Mononuclear cell (primary cell): ENCODE measurements around the gene CHST12. TPM values are rescaled to one million over a fixed set of nuclear protein-coding genes. Genes with fewer than 3 reads are reported as not detected.

ENCODE experiments used
- H3K27me3 ChIP-seq: 2 replicates; pipeline ENCODE4 v1.6.0; 2011; ENCODE audit warnings: low read length, control low read depth; ENCODE audit not compliant: insufficient read depth
- H3K4me1 ChIP-seq: 2 replicates; pipeline ENCODE4 v1.5.1; 2011; ENCODE audit warnings: mild to moderate bottlenecking, low read length, control low read depth; ENCODE audit not compliant: insufficient read depth
- H3K4me3 ChIP-seq: 2 replicates; pipeline ENCODE4 v1.5.1; 2011; ENCODE audit warnings: mild to moderate bottlenecking, low read length, moderate library complexity
- H3K9me3 ChIP-seq: 2 replicates; pipeline ENCODE4 v1.5.1; 2011; ENCODE audit warnings: low read depth, mild to moderate bottlenecking, control low read depth, low read length
- total RNA-seq: library from RNA; depleted of rRNA; stranded (reverse); fragments of >200 nt; gene quantifications from one replicate; pipeline ENCODE4 v1.2.3, GENCODE V29; 2012

CHST12 gene
- total RNA-seq, 1 donor = 3.0 TPM

- no peaks in the 10 kb centered on the region for H3K27me3 ChIP-seq
- peaks cover 13% of the 10 kb centered on the region for H3K4me1 ChIP-seq
- H3K9me3 ChIP-seq = no peaks in the 10 kb centered on the region
- no peak overlapping the region for H3K4me3 ChIP-seq
These were observed 75.0 kb downstream of the CHST12 start for GRCh38 chr7:2478399-2478785.

- no peaks in the 10 kb centered on the region for H3K9me3 ChIP-seq
- H3K27me3 ChIP-seq = no peaks in the 10 kb centered on the region
- peaks cover 13% of the 10 kb centered on the region for H3K4me1 ChIP-seq
- no peak overlapping the region for H3K4me3 ChIP-seq
These were observed 75.4 kb downstream of the CHST12 start for GRCh38 chr7:2478800-2479199.

GRCh38 chr7:2479276-2480069, 76.1 kb downstream of the CHST12 start:
- Histone ChIP-seq H3K4me1 (peaks cover 13% of the 10 kb centered on the region), H3K9me3 (no peaks in the 10 kb centered on the region), H3K27me3 (no peaks in the 10 kb centered on the region), H3K4me3 (no peak overlapping the region)

- Histone ChIP-seq H3K27me3 (no peaks in the 10 kb centered on the region), H3K4me3 (no peak overlapping the region), H3K9me3 (no peaks in the 10 kb centered on the region), H3K4me1 (peaks cover 13% of the 10 kb centered on the region)
These were observed 76.6 kb downstream of the CHST12 start for GRCh38 chr7:2480070-2480408.

GRCh38 chr7:2481195-2481594, 77.8 kb downstream of the CHST12 start:
- peaks cover 13% of the 10 kb centered on the region for H3K4me1 ChIP-seq
- no peak overlapping the region for H3K4me3 ChIP-seq
- H3K9me3 ChIP-seq = no peaks in the 10 kb centered on the region
- H3K27me3 ChIP-seq = no peaks in the 10 kb centered on the region

GRCh38 chr7:2482725-2483451, 79.5 kb downstream of the CHST12 start:
- H3K4me3 ChIP-seq = no peak overlapping the region
- peaks cover 5% of the 10 kb centered on the region for H3K4me1 ChIP-seq
- H3K27me3 ChIP-seq = no peaks in the 10 kb centered on the region
- no peaks in the 10 kb centered on the region for H3K9me3 ChIP-seq

- Histone ChIP-seq H3K4me1 (no peaks in the 10 kb centered on the region), H3K9me3 (no peaks in the 10 kb centered on the region), H3K27me3 (no peaks in the 10 kb centered on the region), H3K4me3 (no peak overlapping the region)
These were observed 80.1 kb downstream of the CHST12 start for GRCh38 chr7:2483494-2483893.

GRCh38 chr7:2484868-2485267, 81.5 kb downstream of the CHST12 start:
- Histone ChIP-seq H3K4me3 (no peak overlapping the region), H3K4me1 (no peaks in the 10 kb centered on the region), H3K27me3 (no peaks in the 10 kb centered on the region), H3K9me3 (no peaks in the 10 kb centered on the region)

GRCh38 chr7:2487586-2488271, 84.3 kb downstream of the CHST12 start:
- no peaks in the 10 kb centered on the region for H3K9me3 ChIP-seq
- H3K27me3 ChIP-seq = no peaks in the 10 kb centered on the region
- H3K4me1 ChIP-seq = no peaks in the 10 kb centered on the region
- no peak overlapping the region for H3K4me3 ChIP-seq

- Histone ChIP-seq H3K4me1 (no peaks in the 10 kb centered on the region), H3K27me3 (no peaks in the 10 kb centered on the region), H3K4me3 (no peak overlapping the region), H3K9me3 (no peaks in the 10 kb centered on the region)
These were observed 84.8 kb downstream of the CHST12 start for GRCh38 chr7:2488272-2488645.

- Histone ChIP-seq H3K4me3 (no peak overlapping the region), H3K27me3 (no peaks in the 10 kb centered on the region), H3K4me1 (no peaks in the 10 kb centered on the region), H3K9me3 (no peaks in the 10 kb centered on the region)
These were observed 85.3 kb downstream of the CHST12 start for GRCh38 chr7:2488681-2489080.

GRCh38 chr7:2490181-2490651, 86.8 kb downstream of the CHST12 start:
- Histone ChIP-seq H3K4me3 (no peak overlapping the region), H3K4me1 (no peaks in the 10 kb centered on the region), H3K9me3 (no peaks in the 10 kb centered on the region), H3K27me3 (no peaks in the 10 kb centered on the region)

- no peaks in the 10 kb centered on the region for H3K4me1 ChIP-seq
- H3K27me3 ChIP-seq = no peaks in the 10 kb centered on the region
- H3K9me3 ChIP-seq = no peaks in the 10 kb centered on the region
- H3K4me3 ChIP-seq = no peak overlapping the region
These were observed 88.6 kb downstream of the CHST12 start for GRCh38 chr7:2492038-2492437.

- Histone ChIP-seq H3K27me3 (peaks cover 2% of the 10 kb centered on the region), H3K4me1 (no peaks in the 10 kb centered on the region), H3K9me3 (no peaks in the 10 kb centered on the region), H3K4me3 (no peak overlapping the region)
These were observed 90.1 kb downstream of the CHST12 start for GRCh38 chr7:2493205-2494164.
